ENCODE results near the gene IFT20.

The IFT20 gene

DNA sequence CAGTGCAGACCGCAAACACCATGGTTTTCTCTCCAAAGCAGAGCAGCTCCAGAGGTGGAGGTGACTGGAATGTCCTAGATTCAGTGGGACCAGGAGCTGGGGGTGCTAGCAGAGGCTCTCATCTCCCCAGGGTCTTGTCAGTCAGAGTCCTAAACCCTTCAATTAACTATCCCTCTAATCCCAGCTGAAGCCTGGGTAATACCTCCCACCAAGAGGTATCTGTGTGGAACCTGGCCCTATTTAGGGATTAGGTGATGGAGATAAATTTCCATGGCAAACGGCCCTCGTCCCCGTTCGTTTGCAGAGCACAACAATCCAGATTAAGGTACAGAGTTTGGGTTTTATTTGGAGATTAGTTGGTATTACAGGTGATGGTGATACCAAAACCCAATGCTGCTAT is 27.9 kb upstream of the IFT20 start:
- TF ChIP-seq, protein P1, sequence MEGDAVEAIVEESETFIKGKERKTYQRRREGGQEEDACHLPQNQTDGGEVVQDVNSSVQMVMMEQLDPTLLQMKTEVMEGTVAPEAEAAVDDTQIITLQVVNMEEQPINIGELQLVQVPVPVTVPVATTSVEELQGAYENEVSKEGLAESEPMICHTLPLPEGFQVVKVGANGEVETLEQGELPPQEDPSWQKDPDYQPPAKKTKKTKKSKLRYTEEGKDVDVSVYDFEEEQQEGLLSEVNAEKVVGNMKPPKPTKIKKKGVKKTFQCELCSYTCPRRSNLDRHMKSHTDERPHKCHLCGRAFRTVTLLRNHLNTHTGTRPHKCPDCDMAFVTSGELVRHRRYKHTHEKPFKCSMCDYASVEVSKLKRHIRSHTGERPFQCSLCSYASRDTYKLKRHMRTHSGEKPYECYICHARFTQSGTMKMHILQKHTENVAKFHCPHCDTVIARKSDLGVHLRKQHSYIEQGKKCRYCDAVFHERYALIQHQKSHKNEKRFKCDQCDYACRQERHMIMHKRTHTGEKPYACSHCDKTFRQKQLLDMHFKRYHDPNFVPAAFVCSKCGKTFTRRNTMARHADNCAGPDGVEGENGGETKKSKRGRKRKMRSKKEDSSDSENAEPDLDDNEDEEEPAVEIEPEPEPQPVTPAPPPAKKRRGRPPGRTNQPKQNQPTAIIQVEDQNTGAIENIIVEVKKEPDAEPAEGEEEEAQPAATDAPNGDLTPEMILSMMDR (IDR thresholded peaks at IDR 0.05; ENCODE audit: low read depth, low read length, missing control alignments), result no peak
- no peak for DNase-seq (ENCODE audit: low read depth)

DNA sequence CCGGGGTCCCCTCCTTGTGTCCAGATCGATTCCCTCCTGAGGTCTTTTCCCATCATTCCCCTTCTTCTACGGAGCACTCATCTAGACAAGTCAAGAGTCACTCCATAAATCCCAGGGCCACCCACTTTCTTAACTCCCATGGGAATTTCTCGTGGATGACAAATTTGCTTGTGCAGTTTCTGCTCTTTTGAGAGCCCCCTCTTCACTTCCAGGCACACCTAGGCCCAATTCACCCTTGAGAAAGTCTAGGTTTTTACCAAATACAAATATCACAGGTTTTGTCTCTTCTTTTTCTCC is 22.6 kb upstream of the IFT20 start:
- no peak for DNase-seq (ENCODE audit: low read depth)
- H3K4me3 ChIP-seq (ENCODE audit: low read depth, low read length), result peak overlapping the region; percentile 95
- TF ChIP-seq, protein P1 (IDR thresholded peaks at IDR 0.05; ENCODE audit: low read depth, low read length, missing control alignments), result no peak

More for the DNA sequence above, 27.9 kb upstream of the IFT20 start:
- H3K4me3 ChIP-seq (ENCODE audit: low read depth, low read length), result no peak overlapping the region

DNA sequence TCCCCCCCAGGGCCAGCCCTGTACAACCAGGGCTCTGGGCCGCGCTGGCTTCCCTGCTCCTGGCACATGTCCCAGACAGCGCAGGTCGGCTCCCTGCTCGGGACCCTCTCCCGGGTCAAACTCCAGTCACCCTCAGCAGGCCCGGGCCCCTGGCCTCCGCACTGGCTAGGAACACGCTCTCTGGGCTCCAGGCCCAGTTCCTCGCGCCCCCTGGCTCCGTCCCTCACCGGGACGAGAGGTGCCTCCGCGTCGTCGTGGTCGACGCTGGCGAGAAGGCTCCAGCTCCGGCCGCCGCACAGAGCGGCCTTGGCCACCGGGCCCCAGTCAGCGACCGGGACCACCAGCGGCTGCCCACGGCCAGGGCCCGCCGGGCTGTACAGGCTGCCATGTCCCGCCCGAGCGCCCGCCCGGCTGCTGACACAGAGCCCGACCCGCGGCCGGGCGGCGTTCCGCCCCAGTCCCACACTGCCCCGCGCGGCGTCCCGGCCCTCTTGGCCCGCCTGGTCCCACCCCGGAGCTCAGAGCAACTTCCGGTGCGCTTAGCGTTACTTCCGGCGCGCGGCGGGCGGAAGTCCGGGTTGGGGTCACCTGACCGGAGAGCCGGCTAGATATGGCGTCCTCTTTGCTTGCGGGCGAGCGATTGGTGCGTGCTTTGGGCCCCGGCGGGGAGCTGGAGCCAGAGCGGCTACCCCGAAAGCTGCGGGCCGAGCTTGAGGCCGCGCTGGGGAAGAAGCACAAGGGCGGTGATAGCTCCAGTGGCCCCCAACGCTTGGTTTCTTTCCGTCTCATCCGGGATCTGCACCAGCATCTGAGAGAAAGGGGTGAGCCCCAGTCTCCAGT is 22.0 kb upstream of the IFT20 start, which contains the start of gene POLDIP2:
TSS of gene POLDIP2 (minus strand) at position 467 of the 840 bp plus-strand sequence. CDS start at position 388, 79 bp downstream.
- peak; percentile 76 for DNase-seq (ENCODE audit: low read depth)
- peak within 1 kb of the TSS; percentile 95 for H3K4me3 ChIP-seq (ENCODE audit: low read depth, low read length)
- TF ChIP-seq, protein P1 (IDR thresholded peaks at IDR 0.05; ENCODE audit: low read depth, low read length, missing control alignments), result no peak

DNA sequence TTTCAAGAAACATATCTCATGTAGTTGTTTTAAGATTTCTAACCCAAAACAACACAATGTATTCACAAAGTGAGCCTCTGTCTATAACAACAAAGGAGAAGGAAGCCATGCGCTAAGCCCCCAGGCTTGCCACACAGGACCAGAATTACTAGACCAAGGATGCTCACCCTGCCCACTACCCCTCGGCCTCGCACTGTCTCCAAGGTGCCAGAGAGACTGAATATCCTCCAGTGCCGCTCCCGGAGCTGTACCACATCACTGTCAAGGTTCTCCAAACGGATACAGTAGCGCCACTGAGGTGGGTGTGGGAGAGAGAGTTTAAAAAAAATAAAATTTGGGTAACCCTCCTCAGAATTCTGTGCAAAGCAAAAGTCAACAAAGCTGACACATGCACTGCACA is 15.0 kb upstream of the IFT20 start:
- TF ChIP-seq, protein P1 (IDR thresholded peaks at IDR 0.05; ENCODE audit: low read depth, low read length, missing control alignments), result no peak
- no peak overlapping the region for H3K4me3 ChIP-seq (ENCODE audit: low read depth, low read length)
- no peak for DNase-seq (ENCODE audit: low read depth)

DNA sequence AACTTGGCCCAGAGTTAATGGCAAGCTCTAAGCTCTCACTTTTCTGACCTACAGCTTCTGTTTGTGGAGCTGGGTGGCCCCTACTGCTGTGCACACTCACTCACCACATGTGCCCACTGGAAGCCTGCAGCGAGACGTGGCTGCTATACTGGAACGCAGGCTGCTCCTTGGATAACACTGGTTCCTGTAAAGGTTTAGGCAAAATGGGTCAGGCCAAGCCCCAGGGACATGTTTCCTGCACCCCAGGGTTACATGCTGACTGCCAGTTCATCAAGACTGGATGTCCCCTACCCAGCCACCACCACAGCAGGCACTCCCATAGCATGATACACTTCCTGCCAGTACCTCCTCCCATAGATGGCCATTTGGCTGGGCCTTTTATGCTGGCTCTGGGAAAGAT is 13.7 kb upstream of the IFT20 start:
- no peak overlapping the region for H3K4me3 ChIP-seq (ENCODE audit: low read depth, low read length)
- TF ChIP-seq, protein P1 (IDR thresholded peaks at IDR 0.05; ENCODE audit: low read depth, low read length, missing control alignments), result no peak
- DNase-seq (ENCODE audit: low read depth), result no peak

DNA sequence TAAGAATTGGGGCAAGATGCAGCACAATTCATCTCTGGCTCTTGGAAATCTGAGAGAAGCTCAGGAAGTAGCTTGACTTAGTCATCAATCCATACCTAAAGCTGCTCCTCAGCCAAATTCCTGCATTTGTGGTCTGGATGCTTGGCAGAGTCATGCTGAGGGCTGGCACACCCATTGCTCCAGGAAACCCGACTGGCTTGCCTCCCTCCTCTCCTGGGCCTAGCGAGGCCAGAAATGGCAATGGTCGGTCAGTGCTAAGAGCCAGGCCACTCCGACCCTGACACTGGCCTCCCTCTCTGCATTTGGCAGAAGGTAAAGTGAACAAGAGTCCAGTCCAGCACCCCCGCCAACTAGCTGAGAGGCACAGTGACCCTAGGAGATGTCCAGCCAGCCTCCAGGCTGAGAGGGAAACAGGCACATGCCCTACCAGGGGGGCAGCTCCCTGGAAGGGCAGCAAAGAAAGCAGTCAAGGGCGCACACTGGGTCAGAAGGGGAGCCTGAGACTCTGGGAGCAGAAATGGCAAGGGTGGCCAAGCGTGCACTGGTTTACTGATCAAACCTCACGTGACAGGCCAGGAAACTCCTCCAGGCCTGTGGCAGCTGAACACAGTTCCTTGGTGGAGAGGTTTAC is 12.1 kb upstream of the IFT20 start:
- DNase-seq (ENCODE audit: low read depth), result no peak
- TF ChIP-seq, protein P1 (IDR thresholded peaks at IDR 0.05; ENCODE audit: low read depth, low read length, missing control alignments), result no peak
- H3K4me3 ChIP-seq (ENCODE audit: low read depth, low read length), result no peak overlapping the region

Data from GM12864 (cell line).